Activated naive CD4-positive, alpha-beta T cell treated with anti-CD3 and anti-CD28 coated beads for 36 hours (primary cell): ENCODE data around the gene CELF1. TPM values are rescaled to one million over a fixed set of nuclear protein-coding genes. Genes with fewer than 3 reads are reported as not detected.

Experiments used
- CTCF ChIA-PET: fragments of 350-600 bp; sonication (Branson Sonifier 250); formaldehyde crosslinking; loops from one replicate; lab custom pipeline; 2021; ENCODE audit warnings: antibody characterized with exemption; lab: Charles Lee
- DNase-seq: peaks from one replicate; pipeline ENCODE4 v3.0.0-alpha.2; 2020
- H3K27ac Mint-ChIP-seq: one replicate; pipeline ENCODE4 v1.8.0; 2021; ENCODE audit warnings: mild to moderate bottlenecking, mixed read lengths
- H3K27me3 Mint-ChIP-seq: one replicate; pipeline ENCODE4 v1.8.0; 2021; ENCODE audit warnings: low read depth, mixed read lengths
- H3K36me3 Mint-ChIP-seq: one replicate; pipeline ENCODE4 v1.8.0; 2021; ENCODE audit warnings: low read depth, mixed read lengths
- H3K4me1 Mint-ChIP-seq: one replicate; pipeline ENCODE4 v1.8.0; 2021; ENCODE audit warnings: low read depth, mixed read lengths
- H3K4me3 Mint-ChIP-seq: one replicate; pipeline ENCODE4 v1.8.0; 2021; ENCODE audit warnings: mild to moderate bottlenecking, moderate library complexity, mixed read lengths
- H3K9me3 Mint-ChIP-seq: one replicate; pipeline ENCODE4 v1.8.0; 2021; ENCODE audit warnings: mixed read lengths
- intact Hi-C: fragments of 100-400 bp; cut with micrococcal nuclease; formaldehyde crosslinking; loops from one replicate; pipeline ENCODE4 v1.15.1; 2023
- total RNA-seq, 2 experiments: library from RNA; stranded (reverse); gene quantifications; one replicate each; pipeline ENCODE4 v1.2.3, GENCODE V29; 2021

Gene CELF1
- total RNA-seq, 2 experiments from 2014 or later, result 104 to 105 TPM

GRCh38 chr11:47417712-47418111, 135.2 kb downstream of the CELF1 start:
- no peaks in the 10 kb centered on the region for H3K27me3 Mint-ChIP-seq
- H3K9me3 Mint-ChIP-seq, result no peaks in the 10 kb centered on the region
- DNase-seq, result no peak
- no peak overlapping the region for H3K4me3 Mint-ChIP-seq
- peaks cover 38% of the 10 kb centered on the region for H3K36me3 Mint-ChIP-seq
- H3K4me1 Mint-ChIP-seq, result no peaks in the 10 kb centered on the region
- intact Hi-C loops, result no loop called here
- H3K27ac Mint-ChIP-seq, result no peak overlapping the region
- CTCF ChIA-PET, result interaction anchor here (0.6 kb wide), 1 partner anchor 8 kb away, joined by 3 read pairs; no protein-coding TSS in a partner anchor

GRCh38 chr11:47415949-47416472, 136.9 kb downstream of the CELF1 start:
- no peak for DNase-seq
- intact Hi-C loops, result no loop called here
- Mint-ChIP-seq H3K4me1 (no peaks in the 10 kb centered on the region), H3K4me3 (no peak overlapping the region), H3K27me3 (no peaks in the 10 kb centered on the region), H3K9me3 (no peaks in the 10 kb centered on the region), H3K36me3 (peaks cover 30% of the 10 kb centered on the region), H3K27ac (no peak overlapping the region)
- CTCF ChIA-PET, result no interaction called here

Other genes starting within 250 kb of the CELF1 start
- gene MYBPC3, start 200.4 kb downstream of the CELF1 start, total RNA-seq, result not detected
- gene SPI1, start 174.6 kb downstream of the CELF1 start, total RNA-seq, result not detected
- 1 to 10 TPM; 9.2 TPM for gene SLC39A13, start 144.5 kb downstream of the CELF1 start, total RNA-seq
- 100 to 1,000 TPM; 127 to 129 TPM for gene PSMC3, start 126.7 kb downstream of the CELF1 start, total RNA-seq
- not detected for gene RAPSN, start 104.0 kb downstream of the CELF1 start, total RNA-seq
- gene PTPMT1, start 12.5 kb upstream of the CELF1 start, total RNA-seq, result 10 to 100 TPM; 46.9 to 49.2 TPM
- 10 to 100 TPM; 13.8 to 15.4 TPM for gene KBTBD4, start 25.8 kb upstream of the CELF1 start, total RNA-seq
- 100 to 1,000 TPM; 123 to 124 TPM for gene NDUFS3, start 25.9 kb upstream of the CELF1 start, total RNA-seq
- gene FAM180B, start 33.5 kb upstream of the CELF1 start, total RNA-seq, result not detected
- not detected for gene C1QTNF4, start 41.3 kb upstream of the CELF1 start, total RNA-seq
- gene MTCH2, start 89.4 kb upstream of the CELF1 start, total RNA-seq, result 10 to 100 TPM; 93.7 to 95.1 TPM
- 1 to 10 TPM; 1.3 to 2.2 TPM for gene AGBL2, start 162.2 kb upstream of the CELF1 start, total RNA-seq
- 100 to 1,000 TPM; 123 to 127 TPM for gene FNBP4, start 214.2 kb upstream of the CELF1 start, total RNA-seq